ENCODE measurements around the gene APOBEC3A. TPM values are rescaled to one million over a fixed set of nuclear protein-coding genes. Genes with fewer than 3 reads are reported as not detected.
"Not testable (repeated sequence)": the region's sequence is repeated elsewhere in the genome, so short reads cannot be mapped to it uniquely, and the experiment has no call there.

The APOBEC3A gene
- total RNA-seq, 4 donors from 2014 or later: 3.3 TPM; not detected in 3

GRCh38 chr22:38955250-38955905 is 2.0 kb upstream of the APOBEC3A start:
- WGBS, 2 donors: 78 to 89% methylated on average over 3 to 5 of the region's 5 CpGs
- H3K4me1 ChIP-seq: no peaks in the 10 kb centered on the region
- H3K9me3 ChIP-seq: no peaks in the 10 kb centered on the region
- no peak overlapping the region for H3K27ac ChIP-seq
- TF ChIP-seq POLR2A (IDR thresholded peaks at IDR 0.05) (no peak), EP300 (IDR thresholded peaks at IDR 0.05) (no peak)
- TF ChIP-seq, protein P1, sequence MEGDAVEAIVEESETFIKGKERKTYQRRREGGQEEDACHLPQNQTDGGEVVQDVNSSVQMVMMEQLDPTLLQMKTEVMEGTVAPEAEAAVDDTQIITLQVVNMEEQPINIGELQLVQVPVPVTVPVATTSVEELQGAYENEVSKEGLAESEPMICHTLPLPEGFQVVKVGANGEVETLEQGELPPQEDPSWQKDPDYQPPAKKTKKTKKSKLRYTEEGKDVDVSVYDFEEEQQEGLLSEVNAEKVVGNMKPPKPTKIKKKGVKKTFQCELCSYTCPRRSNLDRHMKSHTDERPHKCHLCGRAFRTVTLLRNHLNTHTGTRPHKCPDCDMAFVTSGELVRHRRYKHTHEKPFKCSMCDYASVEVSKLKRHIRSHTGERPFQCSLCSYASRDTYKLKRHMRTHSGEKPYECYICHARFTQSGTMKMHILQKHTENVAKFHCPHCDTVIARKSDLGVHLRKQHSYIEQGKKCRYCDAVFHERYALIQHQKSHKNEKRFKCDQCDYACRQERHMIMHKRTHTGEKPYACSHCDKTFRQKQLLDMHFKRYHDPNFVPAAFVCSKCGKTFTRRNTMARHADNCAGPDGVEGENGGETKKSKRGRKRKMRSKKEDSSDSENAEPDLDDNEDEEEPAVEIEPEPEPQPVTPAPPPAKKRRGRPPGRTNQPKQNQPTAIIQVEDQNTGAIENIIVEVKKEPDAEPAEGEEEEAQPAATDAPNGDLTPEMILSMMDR (IDR thresholded peaks at IDR 0.05): no peak
- no peak overlapping the region for H3K4me3 ChIP-seq
- DNase-seq (ENCODE audit: low spot score in 2 of 2): no peak
- no peaks in the 10 kb centered on the region for H3K27me3 ChIP-seq
- H3K36me3 ChIP-seq: no peaks in the 10 kb centered on the region

- Histone ChIP-seq H3K27ac (no peak overlapping the region), H3K27me3 (no peaks in the 10 kb centered on the region), H3K4me1 (no peaks in the 10 kb centered on the region), H3K36me3 (no peaks in the 10 kb centered on the region), H3K9me3 (no peaks in the 10 kb centered on the region), H3K4me3 (no peak overlapping the region)
- no peak for DNase-seq (ENCODE audit: low spot score in 2 of 2)
- no peak for TF ChIP-seq POLR2A (IDR thresholded peaks at IDR 0.05)
- no peak for TF ChIP-seq EP300 (IDR thresholded peaks at IDR 0.05)
- TF ChIP-seq, protein P1 (IDR thresholded peaks at IDR 0.05): no peak
- 92 to 100% methylated on average over 3 of the region's 3 CpGs for WGBS, 2 donors
These were observed 1.5 kb upstream of the APOBEC3A start for GRCh38 chr22:38955926-38956325.

DNA sequence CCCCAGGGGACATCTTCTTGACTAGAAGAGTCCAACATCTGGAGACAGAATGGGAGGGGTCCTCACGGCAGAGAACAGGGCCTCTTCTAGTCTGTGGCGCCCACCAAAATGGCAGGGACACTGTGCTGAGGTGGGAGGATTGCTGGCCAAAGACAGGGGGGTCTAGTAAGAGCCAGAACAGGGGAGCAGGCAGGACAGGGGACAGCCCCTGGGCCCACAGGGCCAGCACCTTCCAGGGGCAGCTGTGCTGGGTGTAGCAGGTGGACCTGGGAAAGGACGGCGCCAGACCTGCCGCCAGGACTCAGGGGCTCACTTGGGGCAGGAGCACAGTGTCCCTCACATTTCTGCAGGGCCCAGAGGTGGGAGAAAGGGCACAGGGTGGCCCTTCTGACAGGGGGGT is 858 bp upstream of the APOBEC3A start:
- Histone ChIP-seq H3K36me3 (no peaks in the 10 kb centered on the region), H3K27ac (no peak overlapping the region), H3K9me3 (no peaks in the 10 kb centered on the region), H3K4me1 (no peaks in the 10 kb centered on the region), H3K27me3 (no peaks in the 10 kb centered on the region), H3K4me3 (no peak overlapping the region)
- WGBS, 2 donors: 79 to 83% methylated on average over 3 to 5 of the region's 5 CpGs
- TF ChIP-seq, protein P1 (IDR thresholded peaks at IDR 0.05): no peak
- no peak for TF ChIP-seq POLR2A (IDR thresholded peaks at IDR 0.05)
- no peak for TF ChIP-seq EP300 (IDR thresholded peaks at IDR 0.05)
- no peak for DNase-seq (ENCODE audit: low spot score in 2 of 2)

DNA sequence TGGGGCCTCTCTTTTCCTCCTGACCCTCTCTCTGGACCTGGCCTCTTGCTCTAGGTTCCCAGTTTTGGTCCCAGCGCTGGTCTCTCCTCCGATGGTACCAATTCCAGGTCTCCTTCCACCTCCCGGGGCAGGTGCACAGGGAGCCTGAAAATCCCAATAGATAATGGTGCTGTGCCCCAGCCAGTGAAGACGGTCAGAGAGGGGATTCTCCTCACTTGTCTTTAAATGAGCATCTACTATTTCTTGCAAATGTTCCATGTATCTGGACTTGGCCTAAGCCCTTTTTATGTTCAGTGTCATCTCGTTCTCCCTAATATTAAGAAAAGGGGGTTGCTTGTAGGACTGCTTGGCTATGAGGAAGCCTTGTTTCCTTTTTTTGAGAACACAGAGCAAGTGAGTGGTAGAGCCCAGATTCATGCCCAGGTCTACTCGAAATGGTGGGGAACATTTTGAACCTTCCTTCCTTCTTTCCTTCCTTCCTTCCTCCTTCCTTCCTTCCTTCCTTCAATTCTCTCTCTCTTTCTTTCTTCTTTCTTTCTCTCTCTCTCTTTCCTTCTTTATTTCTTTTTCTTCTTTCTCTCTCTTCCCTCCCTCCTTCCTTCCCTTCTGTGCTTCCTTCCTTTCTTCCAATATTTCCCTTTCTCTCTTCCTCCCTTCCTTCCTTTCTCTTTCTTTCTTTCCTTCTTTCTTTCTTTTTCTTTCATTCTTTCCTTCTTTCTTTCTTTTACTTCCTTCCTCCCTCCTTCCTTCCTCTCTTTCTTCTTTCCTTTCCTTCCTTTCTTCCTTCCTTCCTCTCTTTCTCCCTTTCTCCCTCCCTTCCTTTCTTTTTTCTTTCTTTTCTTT is 620 bp downstream of the APOBEC3A start:
- WGBS, 2 donors: 79 to 85% methylated on average over 6 of the region's 6 CpGs
- Histone ChIP-seq H3K27ac (no peak overlapping the region), H3K4me1 (no peaks in the 10 kb centered on the region), H3K9me3 (no peaks in the 10 kb centered on the region), H3K27me3 (no peaks in the 10 kb centered on the region), H3K36me3 (no peaks in the 10 kb centered on the region), H3K4me3 (no peak overlapping the region)
- DNase-seq (ENCODE audit: low spot score in 2 of 2): no peak
- TF ChIP-seq, protein P1 (IDR thresholded peaks at IDR 0.05): no peak
- TF ChIP-seq POLR2A (IDR thresholded peaks at IDR 0.05) (no peak), EP300 (IDR thresholded peaks at IDR 0.05) (no peak)

DNA sequence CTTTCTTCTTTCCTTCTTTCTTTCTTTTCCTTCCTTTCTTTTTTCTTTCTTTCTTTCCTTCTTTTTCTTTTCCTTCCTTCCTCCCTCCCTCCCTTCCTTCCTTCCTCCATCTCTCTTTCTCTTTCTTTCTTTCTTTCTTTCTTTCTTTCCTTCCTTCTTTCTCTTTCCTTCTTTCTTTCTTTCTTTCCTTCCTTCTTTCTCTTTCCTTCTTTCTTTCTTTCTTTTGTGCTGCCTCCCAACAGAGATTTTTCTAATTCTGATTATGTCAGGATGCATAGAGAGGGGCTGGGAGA is 1.2 kb downstream of the APOBEC3A start:
- H3K9me3 ChIP-seq: not testable (repeated sequence)

More for the DNA sequence above, 1.2 kb downstream of the APOBEC3A start:
- H3K36me3 ChIP-seq; H3K4me1 ChIP-seq; H3K27ac ChIP-seq; DNase-seq (ENCODE audit: low spot score in 2 of 2); H3K27me3 ChIP-seq; H3K4me3 ChIP-seq: not testable (repeated sequence)
